HuH-7.5 (cell line): ENCODE results near the gene VEPH1.

Experiments used
- DNase-seq: peaks from one replicate; pipeline ENCODE4 v3.0.0; 2011; ENCODE audit warnings: low spot score

The VEPH1 gene

DNA sequence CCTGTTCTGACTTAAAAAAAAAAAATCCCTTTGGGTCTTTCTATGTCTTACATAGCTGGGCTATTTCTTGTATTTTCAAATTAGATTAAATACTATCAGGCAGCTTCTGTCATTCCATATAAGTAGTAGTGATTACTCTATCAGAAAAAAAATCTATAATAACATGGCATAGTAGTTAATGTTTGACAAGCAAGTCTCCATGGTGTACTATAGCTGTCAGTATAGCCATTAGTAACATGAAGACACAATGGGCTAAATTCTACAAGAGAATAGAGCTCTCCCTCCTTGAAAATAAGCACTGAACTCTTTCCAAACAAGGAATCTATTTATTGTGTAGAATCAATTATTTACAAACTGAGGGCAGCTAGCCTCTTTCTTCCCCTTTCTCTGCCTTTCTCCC lies 19.4 kb upstream of the VEPH1 start:
- no peak for DNase-seq

DNA sequence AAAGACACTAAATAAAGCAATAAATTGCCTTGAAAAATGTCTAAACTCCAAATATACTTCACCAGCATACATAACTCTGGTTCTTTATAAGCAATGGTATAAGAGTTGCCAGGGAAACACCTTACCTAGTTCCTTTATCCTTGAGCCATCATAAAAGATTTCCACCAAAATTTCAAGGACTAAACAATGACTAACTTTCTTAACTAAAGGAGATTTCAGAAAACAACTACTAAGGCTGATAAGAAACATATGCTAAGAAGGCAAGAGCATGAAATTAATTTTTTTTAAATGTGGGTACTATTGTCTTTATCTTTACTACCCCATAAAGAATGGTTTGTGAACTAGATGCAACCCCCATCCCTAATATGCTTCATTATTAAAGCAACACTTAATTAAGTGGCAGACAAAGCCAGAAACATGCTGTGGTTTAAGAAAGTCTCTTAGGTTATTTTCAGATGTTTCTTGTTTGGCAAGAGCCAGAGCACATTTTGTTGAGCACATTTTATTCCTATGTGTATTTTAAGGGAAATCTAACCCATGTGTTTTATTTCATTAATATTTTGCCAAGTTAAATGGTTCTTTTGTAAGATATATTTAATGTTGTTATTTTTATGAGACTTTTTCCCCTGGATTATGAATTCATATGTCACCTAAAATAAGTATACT lies 17.4 kb upstream of the VEPH1 start:
- no peak for DNase-seq

DNA sequence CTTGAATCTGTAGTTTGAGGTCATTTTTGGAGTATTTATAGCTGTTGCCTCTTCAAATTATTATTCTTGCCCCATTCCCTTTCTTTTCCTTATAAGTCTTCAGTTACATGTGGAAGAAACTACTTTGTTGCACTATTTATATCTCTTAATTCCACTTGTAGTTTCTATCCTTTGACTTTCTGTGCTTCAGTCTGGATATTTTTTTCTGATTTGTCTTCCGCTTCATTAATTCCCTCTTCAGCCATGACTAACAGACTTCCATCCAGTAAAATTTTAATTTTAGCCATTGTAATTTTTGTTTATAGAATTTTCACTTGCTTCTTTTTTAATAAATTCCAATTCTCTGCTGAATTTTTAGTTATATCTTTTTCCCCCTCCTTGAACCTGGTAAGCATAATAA lies 15.7 kb upstream of the VEPH1 start:
- DNase-seq, result no peak

DNA sequence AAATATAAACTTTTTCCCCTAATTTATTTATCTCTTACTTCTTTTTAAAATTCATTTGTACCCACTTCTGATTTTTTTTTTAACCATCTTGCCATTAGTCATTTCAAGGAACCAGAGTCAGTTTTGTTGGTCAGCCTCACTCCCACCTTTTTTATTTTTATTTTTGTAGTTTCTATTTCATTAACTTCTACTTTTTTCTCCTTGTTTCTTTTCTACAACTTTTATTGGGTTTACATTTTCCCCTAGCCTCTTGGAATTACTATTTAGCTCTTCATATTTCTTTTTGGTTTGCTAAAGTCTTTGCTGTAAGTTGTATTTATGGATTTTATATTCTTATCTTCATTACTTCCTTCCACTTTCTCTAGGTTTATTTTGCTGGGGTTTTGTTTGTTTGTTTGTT lies 13.7 kb upstream of the VEPH1 start:
- no peak for DNase-seq

- DNase-seq, result no peak
Observed at GRCh38 chr3:157515398-157515797, 12.2 kb upstream of the VEPH1 start.

DNA sequence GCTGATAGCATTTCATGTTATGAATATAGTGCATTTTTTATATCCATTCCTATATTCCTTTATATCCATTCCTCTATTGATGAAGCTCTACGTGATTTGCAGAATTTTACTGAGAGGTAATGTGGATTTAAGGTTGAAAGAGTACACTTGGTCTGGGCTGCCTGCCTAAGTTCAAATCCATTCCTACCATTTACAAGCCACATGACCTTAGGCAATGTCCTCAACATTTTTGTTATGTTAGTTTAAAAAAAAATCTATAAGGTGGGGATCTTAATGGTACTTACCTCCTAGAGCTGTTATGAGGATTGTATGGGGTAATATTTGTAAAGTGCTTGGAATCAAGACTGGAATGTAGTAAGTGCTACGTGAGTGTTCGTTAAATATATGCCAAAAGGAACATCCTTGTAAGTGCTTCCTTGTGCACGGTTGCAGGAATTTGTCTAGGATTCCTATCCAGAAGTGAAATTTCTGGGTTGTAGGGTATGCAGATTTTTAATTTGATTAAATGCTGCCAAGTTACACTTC lies 11.2 kb upstream of the VEPH1 start:
- DNase-seq, result no peak

DNA sequence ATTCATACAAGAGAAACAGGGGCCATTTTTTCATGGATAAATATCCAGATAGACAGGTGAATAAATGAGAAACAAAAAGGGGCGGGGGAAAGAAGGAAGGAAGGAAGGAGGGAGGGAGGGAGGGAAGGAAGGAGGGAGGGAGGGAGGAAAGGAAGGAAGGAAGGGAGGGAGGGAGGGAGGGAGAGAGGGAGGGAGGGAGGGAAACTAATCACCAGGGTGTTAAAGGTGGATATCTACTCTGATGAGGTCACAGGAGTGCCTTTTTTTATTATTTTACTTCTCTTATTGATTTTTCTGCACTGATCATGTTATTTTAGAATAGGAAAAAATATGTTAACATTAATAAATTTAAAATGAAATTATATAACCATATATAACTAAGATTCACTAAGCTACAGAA lies 10.4 kb upstream of the VEPH1 start:
- DNase-seq, result no peak

- no peak for DNase-seq
Observed at GRCh38 chr3:157512534-157512933, 9.3 kb upstream of the VEPH1 start.

GRCh38 chr3:157508461-157508860 lies 5.2 kb upstream of the VEPH1 start:
- DNase-seq, result no peak

GRCh38 chr3:157501863-157502262 lies 1.4 kb downstream of the VEPH1 start:
- DNase-seq, result no peak

DNA sequence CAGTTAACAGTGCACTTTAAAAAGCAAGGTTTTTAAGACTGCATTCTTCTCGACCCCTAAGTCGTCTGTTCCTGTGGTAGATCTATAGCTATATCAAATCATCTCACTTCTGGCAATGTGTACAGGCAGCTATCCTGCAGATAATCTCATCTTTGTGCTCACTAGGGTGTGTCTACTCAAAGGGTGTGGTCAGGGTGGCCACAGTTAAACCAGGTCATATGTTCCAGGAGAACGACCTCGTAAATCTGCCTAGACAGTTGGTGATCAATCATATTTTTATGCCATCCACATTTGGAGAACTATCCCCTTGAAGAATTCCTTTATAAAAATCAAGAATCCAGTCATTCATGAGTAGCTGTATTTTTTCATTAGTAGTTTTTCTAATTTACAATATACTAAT lies 3.0 kb downstream of the VEPH1 start:
- no peak for DNase-seq

DNA sequence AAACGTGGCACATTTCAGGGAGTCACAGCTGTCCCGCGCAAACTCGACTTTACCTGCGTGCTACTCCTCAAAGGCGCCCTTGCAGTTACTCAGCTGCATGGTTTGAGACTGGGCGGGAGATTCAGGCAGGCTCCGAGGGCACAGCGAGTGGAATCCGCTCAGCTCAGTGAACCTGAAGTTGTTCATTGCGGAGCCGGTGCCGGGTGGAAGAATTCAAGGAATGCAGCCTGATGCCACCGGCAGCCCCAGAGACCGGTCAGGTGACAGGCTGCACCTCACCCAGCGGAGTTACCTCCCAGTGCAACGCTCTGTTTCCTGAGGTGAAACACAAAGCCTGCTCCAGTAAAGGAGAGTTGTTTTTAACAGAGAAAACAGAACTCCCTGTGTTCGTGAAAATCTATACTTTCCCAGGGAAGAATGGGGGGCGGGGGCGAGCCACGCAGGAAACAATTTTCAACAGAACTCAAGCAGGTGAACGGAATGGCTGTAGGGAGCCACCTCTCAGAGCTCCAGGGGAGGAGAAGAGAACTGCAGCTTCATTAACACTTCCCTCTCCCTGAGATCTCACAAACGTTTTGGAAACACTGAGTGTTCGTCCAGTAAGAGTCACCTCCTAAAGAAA lies 3.8 kb downstream of the VEPH1 start:
- peak; percentile 14 for DNase-seq

GRCh38 chr3:157498371-157498770 lies 4.8 kb downstream of the VEPH1 start:
- DNase-seq, result no peak

DNA sequence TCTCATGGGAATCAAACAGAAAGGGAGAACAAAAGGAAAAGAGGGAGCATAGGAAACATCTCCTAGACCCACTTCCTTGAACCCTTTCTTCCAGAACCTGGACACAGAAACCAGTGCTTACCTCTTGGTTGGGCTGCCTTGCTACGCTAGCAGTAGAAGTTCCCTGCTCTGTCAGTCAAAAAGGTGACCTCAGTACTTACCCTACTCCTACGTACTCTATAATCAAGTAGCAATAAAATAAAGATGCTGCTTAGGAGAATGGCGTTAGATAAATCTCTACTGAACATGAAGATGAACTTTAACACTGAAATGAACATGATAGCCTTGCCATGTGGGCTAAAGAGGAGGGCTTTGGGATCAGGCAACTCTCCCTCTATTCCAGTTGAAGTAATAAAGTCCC lies 7.4 kb downstream of the VEPH1 start:
- DNase-seq, result no peak

DNA sequence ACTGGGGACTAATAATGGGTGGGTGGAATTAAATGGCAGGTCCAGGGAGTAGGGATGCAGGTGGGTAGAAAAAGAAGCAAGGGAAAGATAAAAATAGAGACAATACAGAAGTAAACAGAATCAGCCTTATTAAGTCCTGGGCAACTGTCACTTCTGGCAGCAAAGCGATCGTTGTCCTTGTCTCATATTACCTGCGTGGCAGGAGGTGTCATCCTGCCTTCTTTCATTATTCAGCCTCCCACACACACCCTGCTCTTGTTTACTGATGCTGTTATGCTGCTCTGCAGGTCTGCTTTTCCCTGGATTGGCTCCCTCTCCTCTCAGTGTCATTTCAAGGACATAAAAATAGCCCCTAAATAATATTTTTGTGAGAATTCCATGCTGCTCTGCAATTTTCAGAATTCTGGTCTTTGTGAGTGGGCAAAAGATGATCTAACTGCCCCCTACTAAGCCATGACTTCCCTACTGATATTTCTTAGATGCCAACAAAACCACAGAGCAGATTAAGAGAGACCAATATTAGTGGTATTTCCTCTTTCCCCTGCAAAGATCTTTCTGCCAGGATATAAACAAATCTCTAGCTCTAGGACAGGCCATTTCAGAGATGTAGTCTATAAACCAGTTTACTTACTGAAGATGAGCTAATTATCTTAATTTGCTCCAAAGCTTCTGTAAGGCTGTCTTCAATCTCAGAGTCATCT lies 8.5 kb downstream of the VEPH1 start:
- DNase-seq, result no peak

DNA sequence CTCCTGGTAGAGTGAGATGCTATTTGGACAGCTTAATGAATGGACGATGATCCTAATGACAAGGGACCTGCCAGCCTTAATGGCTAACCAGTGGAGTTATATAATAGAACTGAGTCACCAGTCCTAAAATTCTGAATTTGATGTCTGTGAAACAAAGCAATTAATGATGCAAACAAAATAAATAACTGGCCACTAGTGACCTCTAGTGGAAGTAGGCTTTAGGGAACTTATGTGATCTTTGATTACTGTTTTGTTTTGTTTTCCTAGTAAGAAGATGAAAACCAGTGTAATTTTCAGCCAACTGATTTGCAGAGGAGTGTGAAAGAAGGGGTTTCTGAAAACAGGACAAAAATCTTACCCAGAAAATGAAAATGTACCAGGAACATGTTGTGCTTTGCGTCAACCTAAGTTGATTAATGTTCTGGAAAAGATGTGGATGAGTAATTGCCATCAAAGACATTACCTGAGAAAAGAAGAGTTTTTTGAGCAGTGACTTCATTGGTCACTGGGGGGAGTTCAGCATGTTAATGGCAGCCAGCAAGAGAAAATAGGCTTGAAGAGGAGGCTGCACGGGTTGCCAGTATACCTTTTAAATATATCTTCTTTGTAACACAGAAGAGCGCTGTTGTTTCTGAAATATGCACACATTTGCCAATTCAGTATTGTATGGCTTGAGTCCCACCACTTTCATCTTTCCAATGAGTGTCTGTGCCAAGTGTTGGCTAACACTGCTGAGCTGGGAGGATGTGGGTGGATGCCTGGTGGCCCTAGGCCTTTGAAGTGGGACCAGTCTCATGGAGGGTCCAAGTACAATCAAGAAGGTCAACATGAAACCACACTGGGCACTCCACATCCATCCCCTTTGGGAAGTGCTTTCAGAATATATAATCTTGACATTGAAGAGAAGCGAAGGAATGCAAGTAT lies 9.3 kb downstream of the VEPH1 start:
- no peak for DNase-seq

DNA sequence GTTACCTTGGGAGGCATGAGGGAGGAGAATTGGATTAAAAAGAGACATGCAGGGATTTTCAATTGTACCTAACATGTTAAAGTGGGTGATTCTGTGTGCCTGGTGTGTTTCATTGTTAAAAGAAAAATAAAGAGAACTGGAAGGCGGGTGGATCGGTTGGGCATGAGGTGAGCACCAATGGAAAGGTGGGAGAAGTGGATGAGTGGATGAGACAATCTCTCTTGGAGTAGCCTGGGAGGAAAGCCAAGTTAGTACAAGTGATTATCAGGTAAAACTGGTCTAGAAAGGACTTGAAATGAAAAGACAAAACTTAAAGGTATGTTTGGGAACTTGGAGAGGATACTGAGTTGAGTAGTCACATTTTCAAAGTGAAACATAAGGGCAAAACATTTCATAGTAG lies 12.1 kb downstream of the VEPH1 start:
- DNase-seq, result no peak

DNA sequence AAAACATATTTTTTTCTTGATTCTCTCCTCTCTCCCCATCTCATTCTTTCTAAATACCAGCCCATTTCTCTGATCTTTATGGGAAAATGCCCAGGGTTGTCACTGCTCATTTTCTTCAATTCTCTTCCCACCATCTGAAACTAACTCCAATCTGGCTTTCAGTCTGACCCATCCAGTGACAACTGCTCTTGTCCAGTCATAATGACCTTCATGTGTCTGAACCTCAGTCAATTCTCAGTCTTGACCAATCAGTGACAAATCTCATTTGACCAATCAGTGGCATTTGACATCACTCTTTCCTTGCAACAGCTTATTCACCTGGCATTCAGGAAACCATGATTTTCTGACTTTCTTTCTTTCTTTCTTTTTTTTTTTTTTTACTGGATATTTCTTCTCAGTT lies 15.1 kb downstream of the VEPH1 start:
- no peak for DNase-seq

GRCh38 chr3:157487339-157487738 lies 15.9 kb downstream of the VEPH1 start:
- DNase-seq, result no peak

DNA sequence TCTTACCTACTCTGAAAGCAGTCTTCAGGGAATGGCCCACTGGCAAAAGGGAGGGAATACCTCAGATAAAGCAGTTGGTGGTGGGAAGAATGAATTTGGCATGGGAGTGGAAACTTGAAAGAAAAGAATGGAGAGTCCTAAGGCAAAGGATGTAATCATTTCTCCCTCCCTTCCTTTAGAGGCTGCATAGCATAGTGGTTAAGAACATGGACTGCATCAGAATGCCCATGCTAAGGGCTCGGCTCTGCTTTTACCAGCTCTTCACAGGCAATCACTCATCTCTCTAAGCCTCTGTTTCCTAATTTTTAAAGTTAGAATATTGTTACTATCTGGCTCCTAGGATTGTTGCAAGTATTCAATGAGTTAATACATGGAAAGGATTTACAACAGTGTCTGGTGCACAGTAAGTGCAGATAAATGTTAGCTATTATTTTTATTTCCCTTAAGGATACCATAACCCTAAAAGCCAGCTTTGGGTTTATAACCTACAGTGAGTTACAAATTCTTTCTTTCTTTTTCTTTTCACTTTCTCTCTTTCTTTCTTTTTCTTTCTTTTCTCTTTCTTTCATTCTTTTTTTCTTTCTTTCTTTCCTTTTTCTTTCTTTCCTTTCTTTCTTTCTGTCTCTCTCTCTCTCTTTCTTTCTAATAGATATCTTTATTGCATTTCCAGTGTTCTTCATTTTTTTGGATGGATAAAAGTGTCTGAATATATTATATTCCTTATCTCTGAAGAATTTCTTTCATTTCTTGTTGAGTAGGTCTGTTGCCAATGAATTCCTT lies 23.6 kb downstream of the VEPH1 start:
- no peak for DNase-seq

GRCh38 chr3:157477441-157477840 lies 25.8 kb downstream of the VEPH1 start:
- no peak for DNase-seq
